Ureter (tissue), 1 donor: ENCODE results near the gene PAH. TPM values are rescaled to one million over a fixed set of nuclear protein-coding genes. Genes with fewer than 3 reads are reported as not detected.
"Not testable (repeated sequence)": the region's sequence is repeated elsewhere in the genome, so short reads cannot be mapped to it uniquely, and the experiment has no call there.

Experiments
- DNase-seq: peaks from one replicate; pipeline ENCODE4 v3.0.0-alpha.2; 2020; ENCODE audit warnings: low spot score
- total RNA-seq: library from RNA; stranded (reverse); gene quantifications from one replicate; pipeline ENCODE4 v1.2.4, GENCODE V29; 2023
- donor health status: DM: yes; HTN: yes; CAD: no.

Gene PAH
- total RNA-seq, 1 donor from 2014 or later, result 2.2 TPM

DNA sequence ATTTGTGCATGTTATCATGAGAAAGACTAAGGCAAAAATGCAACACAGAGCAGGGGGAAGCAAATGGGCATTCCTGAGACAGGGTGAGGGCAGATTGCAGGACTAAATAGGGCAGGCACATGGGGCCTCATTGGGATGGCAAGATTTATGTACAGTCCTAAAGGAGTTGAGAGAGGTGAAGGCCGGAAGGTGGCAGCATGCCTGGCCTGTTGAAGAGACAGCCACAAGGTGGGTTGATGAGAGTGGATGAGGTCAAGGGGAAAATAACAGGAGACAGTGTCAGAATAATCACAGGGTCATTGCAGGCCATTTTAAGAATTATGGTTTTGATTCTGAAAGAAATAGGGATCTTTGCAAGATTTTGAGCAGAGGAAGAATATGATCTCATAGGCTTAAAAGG lies 21.0 kb downstream of the PAH start:
- no peak for DNase-seq

DNA sequence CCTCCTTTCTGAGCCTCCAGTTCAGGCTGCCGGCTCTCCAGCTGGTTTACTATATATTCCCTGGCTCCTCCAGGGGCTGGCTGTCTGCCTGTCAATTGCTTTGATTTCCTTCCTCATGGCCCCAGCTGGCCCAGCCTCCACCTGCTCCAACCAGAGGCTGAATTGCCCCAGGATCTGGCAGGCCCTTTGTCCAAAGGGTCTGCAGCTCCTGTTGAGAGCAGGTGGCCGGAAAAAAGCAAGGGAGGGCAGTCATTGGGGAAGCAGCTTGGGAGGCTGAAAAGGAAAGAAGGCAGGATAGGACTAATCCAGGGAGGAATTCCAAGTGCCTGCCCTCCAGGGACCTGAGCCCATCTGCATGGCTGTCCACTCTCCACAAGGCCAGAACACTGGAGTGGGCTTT lies 25.3 kb downstream of the PAH start:
- no peak for DNase-seq

GRCh38 chr12:102888511-102888910 lies 28.5 kb downstream of the PAH start:
- no peak for DNase-seq

DNA sequence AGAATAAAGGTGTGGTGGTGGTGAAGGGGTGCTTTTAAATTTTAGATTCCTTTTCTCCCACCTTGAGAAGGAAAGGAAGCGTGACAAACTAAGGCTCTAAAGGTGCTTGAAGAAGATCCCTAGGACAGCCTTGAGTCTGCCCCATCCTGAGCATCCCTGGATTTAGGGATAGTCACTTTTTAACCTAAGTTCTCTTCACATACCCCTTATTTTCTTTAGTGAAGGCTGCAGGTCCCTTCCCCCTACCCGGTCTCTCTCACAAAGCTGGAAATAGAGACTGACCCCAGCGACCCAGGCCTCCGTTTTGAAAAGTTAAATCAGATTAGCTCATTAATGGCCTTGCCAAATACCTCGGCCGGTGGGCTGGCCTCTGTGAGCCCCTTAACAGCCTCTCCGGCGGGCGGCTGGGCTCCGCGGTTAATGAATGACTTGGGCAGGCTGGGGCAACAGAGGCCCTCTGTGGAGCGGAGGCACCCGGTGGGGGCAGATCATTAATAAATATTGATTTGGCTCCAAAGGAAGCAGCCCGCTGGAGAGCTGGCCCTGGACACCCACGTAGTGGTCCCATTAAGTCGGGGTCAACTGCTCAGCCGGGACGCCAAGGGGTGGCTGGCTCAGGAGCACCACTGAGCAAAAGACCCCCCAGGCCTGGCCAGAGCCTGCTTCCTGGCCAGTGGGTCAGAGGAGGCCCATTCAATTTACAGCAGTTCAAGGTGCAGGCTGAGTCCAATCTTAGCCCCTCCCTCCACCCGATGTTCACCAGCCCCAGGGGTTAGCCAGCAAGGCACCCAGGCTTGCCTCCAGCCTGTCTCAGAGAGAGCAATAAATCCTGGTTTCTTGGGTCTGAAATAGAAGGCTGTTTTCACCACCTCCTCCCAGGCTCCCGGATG lies 31.8 kb downstream of the PAH start:
- DNase-seq, result no peak

DNA sequence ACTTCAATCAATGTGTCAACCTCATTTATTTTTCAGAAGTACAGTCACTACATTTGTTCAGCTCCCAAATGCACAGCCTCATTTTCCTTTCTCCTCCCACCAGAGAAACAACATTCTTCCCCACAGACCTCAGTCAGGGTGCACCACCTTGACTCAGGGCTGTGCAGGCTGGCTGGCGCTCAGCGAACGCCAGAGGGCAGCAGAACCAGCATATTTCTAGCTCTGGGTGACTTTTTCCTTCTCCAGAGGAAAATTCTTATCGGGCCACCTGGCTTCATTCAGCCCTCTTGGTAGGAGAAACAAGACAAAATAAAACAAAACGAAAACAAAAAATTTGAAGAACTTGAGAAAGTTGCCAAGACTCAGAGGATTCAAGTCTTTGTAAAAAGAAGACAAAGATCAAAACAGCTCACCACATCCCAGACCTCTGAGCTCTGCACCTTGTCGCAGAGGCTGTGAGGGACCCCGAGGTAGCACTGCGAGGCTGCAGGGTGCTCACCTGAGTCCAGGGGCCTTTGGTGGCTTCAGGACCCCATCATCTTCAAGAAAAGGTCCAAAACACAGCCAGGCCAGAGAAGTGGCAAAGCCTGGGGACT lies 33.7 kb downstream of the PAH start:
- peak; percentile 50 for DNase-seq

- no peak for DNase-seq
Measured at GRCh38 chr12:102880783-102881182, 36.3 kb downstream of the PAH start.

DNA sequence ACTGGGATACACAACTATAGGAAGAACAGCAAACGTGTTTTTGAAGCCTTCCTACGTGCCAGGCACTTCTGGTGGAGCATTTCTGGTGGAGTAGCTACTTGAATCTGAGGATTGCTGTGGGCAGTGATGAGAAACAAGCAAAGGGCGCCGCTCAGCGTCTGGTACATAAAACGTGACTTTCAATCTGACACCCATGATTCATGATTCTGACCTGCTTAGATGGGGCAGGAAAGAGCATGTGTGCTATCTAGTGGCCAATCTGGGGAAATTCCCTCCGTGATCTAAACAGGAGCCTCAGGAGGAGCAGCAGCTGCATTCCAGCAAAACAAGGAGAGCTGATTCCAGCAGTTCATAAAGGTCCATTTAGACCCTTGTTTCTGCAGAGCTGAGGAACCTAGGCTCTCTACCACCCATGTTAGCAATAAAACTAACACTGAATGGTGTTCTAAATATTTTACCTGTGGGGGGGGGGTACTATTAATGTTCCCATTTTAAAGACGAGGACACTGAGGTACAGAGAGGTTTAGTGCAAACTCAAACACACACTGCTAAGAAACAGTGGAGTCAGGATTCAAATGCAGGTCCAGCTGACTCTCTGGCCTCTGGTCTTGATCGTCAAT lies 37.8 kb downstream of the PAH start:
- no peak for DNase-seq

DNA sequence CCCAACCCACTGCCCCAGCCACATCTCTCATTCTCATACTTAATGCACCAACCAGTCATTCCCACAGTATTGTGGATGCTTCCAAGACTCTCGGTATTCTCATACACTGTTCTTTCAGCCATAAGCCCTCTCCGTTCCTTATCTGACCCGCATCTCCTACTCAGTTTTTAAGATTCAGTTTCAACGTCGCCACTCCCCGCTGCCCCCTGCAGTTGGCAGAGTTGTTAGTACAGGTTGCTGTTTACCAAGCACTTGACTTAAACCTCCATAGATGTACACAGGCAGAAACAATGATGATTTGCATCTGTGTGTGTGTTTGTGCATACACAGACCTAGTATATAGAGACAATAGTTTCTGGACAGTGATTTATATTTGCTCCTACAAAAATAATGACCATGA lies 40.2 kb downstream of the PAH start:
- DNase-seq, result no peak

DNA sequence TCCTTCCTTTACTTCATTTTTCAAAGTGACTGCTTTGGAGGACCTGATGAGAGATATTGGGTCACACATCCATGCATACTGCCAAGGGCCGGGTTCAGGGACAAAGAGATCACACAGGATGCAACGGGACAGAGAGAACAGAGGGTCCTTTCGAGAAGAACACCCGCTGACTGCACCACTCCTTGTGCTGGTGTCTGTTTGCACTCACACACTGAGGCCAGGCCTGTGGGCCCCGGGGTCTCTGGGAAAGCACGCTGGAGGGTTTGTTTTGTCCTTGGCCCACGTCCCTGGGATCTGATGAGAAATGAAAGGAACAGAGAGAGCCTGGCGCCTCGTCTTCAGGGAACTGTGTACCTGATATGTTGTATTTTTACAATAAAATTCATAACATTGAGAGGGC lies 42.2 kb downstream of the PAH start:
- no peak for DNase-seq

- DNase-seq, result no peak
Measured at GRCh38 chr12:102873077-102873476, 44.0 kb downstream of the PAH start.

DNA sequence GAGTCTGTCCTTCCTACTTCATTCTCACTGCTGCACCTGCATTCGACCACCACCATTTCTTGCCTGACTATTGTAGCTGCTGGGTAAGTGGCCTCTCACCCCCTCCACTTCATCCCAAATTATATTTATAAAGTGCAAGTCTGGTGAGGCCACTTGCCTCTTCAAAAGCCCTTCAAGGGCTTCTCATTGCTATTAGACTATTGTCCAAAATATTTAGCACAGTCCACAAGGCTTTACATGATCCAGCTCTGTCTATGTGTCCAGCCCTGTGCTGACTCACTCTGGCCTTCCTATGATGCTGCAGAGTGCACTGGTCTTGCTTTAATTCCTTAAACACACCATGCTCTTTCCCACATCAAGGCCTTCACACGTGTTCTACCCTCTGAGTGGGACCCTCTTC lies 46.0 kb downstream of the PAH start:
- no peak for DNase-seq

DNA sequence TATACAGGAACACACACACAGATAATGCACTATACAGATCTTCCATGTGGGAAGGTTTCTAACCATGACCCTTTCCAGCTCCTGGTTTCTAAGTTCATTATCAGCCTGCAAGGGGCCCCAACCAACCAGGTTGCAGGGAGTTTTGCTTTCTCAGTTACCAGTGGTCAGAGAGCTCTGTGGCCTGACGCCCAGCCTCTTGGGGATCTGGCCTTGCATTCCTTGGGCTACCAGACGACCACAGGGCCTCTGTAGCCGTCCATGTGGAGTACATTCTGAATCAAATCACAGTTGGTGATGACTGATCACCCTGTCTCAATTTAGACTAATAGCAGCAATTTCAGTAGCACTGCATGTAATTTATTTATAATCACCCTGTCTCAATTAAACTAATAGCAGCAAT lies 47.5 kb downstream of the PAH start:
- no peak for DNase-seq

DNA sequence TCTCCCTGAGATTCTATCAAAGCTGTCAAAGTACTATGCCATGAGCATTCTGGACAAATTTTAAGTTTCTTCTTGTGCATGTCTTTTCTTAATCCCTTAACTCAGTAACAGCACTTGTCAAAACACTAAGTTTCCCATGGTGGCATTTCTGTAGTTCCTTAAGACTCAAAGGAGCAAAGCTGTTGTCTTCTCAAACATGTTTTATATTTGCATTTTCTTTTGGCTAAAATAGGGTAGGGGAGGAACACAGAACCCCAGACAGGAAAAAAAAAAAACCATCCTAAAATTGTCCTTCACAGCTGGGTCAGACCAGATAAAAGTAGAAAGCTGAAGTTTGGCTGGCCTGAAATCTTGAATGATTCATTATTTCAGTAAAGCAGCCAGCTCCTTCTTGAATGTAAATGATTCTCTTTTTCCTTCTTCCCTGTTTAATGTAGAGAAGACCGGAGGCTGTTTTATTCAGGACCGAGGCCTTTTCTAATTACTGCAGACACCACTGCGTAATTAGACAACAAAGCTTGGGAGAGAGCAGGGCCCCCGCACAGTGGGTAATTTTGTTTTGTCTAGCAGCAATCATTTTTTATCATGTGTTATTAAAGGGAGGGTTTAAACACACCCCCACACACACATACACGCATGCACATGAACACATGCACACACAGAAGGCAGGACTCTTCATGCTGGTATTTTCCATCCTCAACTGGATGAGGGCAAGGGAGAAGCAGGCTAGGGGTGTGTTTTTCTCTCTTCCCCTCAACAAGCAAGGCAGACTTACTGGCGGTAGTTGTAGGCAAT lies 51.0 kb downstream of the PAH start:
- DNase-seq, result no peak

DNA sequence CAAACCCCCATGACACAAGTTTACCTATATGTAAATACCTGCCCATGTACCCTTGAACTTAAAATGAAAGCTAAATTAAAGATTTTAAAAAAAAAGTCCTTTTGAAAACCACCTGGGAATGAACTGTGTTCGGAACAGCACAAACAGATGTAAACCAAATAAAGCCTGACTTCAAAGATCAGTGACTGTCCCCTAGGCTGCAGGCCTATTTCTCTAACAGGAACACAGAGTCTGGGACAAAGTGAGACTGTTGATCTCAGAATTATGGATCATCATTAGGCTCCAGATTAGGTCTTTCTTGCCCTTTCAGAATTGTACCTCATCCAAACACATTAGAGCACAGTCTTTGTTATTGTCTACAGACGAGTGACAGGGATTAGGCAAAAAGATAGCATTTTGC lies 54.6 kb downstream of the PAH start:
- DNase-seq, result no peak

GRCh38 chr12:102851246-102851645 lies 65.8 kb downstream of the PAH start:
- no peak for DNase-seq

- DNase-seq, result no peak
Measured at GRCh38 chr12:102849722-102850447, 67.2 kb downstream of the PAH start.

DNA sequence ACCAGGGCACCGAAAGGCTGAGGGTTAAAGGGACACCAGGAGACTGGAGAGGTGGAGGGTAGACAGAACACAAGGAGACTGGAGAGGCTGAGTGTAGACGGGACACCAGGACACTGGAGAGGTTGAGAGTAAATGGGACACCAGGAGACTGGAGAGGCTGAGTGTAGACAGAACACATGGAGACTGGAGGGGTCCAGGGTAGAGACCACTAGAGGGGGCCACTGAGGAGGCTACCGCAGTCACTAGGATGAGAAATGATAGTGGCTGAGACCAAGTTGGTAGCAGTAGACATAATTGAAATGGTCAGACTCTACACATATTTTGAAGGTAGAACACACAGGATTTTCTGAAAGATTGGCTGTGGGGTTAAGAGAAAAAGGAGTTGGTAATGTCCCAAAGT lies 68.2 kb downstream of the PAH start:
- no peak for DNase-seq

GRCh38 chr12:102847131-102847530 lies 69.9 kb downstream of the PAH start:
- no peak for DNase-seq

- DNase-seq, result no peak
Measured at GRCh38 chr12:102833687-102834441, 83.2 kb downstream of the PAH start.

DNA sequence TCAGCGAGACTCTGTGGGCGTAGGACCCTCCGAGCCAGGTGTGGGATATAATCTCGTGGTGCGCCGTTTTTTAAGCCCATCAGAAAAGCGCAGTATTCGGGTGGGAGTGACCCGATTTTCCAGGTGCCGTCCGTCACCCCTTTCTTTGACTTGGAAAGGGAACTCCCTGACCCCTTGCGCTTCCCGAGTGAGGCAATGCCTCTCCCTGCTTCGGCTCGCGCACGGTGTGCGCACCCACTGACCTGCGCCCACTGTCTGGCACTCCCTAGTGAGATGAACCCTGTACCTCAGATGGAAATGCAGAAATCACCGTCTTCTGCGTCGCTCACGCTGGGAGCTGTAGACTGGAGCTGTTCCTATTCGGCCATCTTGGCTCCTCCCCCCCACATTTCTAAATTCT lies 84.2 kb downstream of the PAH start:
- not testable (repeated sequence) for DNase-seq
